ENCODE measurements around the gene SIAH2. TPM values are rescaled to one million over a fixed set of nuclear protein-coding genes. Genes with fewer than 3 reads are reported as not detected.

SIAH2 gene
- total and polyA plus RNA-seq, 2 experiments from 2014 or later = 6.3 to 28.8 TPM

DNA sequence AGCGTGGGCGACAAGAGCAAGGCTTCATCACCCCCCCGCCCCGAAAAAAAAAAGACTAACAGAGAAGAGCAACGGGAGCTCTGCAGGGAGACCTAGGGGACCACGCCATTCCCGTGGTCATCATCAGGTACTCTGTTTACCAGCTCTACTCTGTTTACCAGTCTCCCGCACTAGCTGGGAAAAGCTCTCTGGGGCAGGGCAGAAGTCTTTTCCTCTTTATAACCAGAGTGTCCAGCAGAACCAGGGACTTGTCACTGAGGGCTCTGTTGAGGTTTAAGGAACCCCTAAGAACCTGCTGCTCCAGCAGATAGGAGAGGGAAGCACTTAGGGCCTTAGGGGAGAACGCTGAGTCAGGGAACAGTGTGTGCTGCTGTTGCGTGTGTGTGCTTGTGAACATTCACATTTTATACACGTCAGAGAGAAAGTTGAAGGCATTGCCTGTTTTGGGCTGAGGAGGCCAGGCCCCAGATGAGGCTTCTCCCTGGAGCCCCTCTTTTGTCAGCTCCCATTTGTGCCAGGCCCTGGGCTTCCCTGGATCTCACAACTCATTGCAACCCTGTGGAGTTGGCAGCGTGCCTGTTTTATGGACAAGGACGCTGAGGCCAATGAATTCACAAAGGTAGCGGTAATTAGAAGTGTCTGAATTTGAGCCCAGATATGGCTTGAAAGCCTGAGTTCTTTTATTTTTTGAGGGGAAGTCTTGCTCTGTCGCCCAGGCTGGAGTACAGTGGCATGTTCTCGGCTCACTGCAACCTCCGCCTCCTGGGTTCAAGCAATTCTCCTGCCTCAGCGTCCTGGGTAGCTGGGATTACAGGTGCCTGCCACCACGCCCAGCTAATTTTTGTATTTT, 35.1 kb downstream of the SIAH2 start:
- Histone ChIP-seq H4K20me1 (replicated peaks; ENCODE audit: insufficient read depth) (no peaks in the 10 kb centered on the region), H3K4me1 (ENCODE audit: insufficient read depth) (no peaks in the 10 kb centered on the region), H3K79me2 (replicated peaks; ENCODE audit: insufficient read depth) (no peaks in the 10 kb centered on the region), H3K4me2 (no peak overlapping the region), H3K27ac (ENCODE audit: low read depth) (no peak overlapping the region), H2AFZ (no peak overlapping the region), H3K9me2 (ENCODE audit: insufficient read depth) (no peaks in the 10 kb centered on the region), H3F3A (replicated peaks; ENCODE audit: low read depth) (no peaks in the 10 kb centered on the region), H3K4me3 (no peak overlapping the region), H3K27me3 (ENCODE audit: insufficient read depth) (no peaks in the 10 kb centered on the region), H3K36me3 (ENCODE audit: insufficient read depth) (no peaks in the 10 kb centered on the region)
- Mint-ChIP-seq H3K36me3 (ENCODE audit: low read depth) (no peaks in the 10 kb centered on the region), H3K27me3 (ENCODE audit: insufficient read depth, low read depth, poor library complexity) (peaks cover 3% of the 10 kb centered on the region), H3K4me3 (no peak overlapping the region), H3K27ac (no peak overlapping the region; the same call in 1 of the 2 replicates), H3K4me1 (no peaks in the 10 kb centered on the region), H3K9me3 (no peaks in the 10 kb centered on the region)
- no peak for DNase-seq (ENCODE audit: low spot score)
- no peak for ATAC-seq
- TF ChIP-seq ZNF114 (CRISPR knock-in tag; IDR thresholded peaks at IDR 0.05) (no peak), CREB1 (CRISPR knock-in tag; IDR thresholded peaks at IDR 0.05; ENCODE audit: low read depth) (no peak), EZH2 (IDR thresholded peaks at IDR 0.05; ENCODE audit: low read depth, unreplicated experiment) (no peak), EZH2phosphoT487 (IDR thresholded peaks at IDR 0.05; ENCODE audit: unreplicated experiment) (no peak), ZNF331 (CRISPR knock-in tag; IDR thresholded peaks at IDR 0.05; ENCODE audit: low read depth) (no peak), POLR2AphosphoS5 (IDR thresholded peaks at IDR 0.05; ENCODE audit: low read depth) (no peak), NANOG (IDR thresholded peaks at IDR 0.05; ENCODE audit: borderline replicate concordance) (no peak), JUNB (IDR thresholded peaks at IDR 0.05; ENCODE audit: unreplicated experiment) (no peak), STAT1 (IDR thresholded peaks at IDR 0.05; ENCODE audit: unreplicated experiment) (no peak)
- TF ChIP-seq, protein P1, sequence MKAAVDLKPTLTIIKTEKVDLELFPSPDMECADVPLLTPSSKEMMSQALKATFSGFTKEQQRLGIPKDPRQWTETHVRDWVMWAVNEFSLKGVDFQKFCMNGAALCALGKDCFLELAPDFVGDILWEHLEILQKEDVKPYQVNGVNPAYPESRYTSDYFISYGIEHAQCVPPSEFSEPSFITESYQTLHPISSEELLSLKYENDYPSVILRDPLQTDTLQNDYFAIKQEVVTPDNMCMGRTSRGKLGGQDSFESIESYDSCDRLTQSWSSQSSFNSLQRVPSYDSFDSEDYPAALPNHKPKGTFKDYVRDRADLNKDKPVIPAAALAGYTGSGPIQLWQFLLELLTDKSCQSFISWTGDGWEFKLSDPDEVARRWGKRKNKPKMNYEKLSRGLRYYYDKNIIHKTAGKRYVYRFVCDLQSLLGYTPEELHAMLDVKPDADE (IDR thresholded peaks at IDR 0.05) = no peak
- TF ChIP-seq, protein P2, sequence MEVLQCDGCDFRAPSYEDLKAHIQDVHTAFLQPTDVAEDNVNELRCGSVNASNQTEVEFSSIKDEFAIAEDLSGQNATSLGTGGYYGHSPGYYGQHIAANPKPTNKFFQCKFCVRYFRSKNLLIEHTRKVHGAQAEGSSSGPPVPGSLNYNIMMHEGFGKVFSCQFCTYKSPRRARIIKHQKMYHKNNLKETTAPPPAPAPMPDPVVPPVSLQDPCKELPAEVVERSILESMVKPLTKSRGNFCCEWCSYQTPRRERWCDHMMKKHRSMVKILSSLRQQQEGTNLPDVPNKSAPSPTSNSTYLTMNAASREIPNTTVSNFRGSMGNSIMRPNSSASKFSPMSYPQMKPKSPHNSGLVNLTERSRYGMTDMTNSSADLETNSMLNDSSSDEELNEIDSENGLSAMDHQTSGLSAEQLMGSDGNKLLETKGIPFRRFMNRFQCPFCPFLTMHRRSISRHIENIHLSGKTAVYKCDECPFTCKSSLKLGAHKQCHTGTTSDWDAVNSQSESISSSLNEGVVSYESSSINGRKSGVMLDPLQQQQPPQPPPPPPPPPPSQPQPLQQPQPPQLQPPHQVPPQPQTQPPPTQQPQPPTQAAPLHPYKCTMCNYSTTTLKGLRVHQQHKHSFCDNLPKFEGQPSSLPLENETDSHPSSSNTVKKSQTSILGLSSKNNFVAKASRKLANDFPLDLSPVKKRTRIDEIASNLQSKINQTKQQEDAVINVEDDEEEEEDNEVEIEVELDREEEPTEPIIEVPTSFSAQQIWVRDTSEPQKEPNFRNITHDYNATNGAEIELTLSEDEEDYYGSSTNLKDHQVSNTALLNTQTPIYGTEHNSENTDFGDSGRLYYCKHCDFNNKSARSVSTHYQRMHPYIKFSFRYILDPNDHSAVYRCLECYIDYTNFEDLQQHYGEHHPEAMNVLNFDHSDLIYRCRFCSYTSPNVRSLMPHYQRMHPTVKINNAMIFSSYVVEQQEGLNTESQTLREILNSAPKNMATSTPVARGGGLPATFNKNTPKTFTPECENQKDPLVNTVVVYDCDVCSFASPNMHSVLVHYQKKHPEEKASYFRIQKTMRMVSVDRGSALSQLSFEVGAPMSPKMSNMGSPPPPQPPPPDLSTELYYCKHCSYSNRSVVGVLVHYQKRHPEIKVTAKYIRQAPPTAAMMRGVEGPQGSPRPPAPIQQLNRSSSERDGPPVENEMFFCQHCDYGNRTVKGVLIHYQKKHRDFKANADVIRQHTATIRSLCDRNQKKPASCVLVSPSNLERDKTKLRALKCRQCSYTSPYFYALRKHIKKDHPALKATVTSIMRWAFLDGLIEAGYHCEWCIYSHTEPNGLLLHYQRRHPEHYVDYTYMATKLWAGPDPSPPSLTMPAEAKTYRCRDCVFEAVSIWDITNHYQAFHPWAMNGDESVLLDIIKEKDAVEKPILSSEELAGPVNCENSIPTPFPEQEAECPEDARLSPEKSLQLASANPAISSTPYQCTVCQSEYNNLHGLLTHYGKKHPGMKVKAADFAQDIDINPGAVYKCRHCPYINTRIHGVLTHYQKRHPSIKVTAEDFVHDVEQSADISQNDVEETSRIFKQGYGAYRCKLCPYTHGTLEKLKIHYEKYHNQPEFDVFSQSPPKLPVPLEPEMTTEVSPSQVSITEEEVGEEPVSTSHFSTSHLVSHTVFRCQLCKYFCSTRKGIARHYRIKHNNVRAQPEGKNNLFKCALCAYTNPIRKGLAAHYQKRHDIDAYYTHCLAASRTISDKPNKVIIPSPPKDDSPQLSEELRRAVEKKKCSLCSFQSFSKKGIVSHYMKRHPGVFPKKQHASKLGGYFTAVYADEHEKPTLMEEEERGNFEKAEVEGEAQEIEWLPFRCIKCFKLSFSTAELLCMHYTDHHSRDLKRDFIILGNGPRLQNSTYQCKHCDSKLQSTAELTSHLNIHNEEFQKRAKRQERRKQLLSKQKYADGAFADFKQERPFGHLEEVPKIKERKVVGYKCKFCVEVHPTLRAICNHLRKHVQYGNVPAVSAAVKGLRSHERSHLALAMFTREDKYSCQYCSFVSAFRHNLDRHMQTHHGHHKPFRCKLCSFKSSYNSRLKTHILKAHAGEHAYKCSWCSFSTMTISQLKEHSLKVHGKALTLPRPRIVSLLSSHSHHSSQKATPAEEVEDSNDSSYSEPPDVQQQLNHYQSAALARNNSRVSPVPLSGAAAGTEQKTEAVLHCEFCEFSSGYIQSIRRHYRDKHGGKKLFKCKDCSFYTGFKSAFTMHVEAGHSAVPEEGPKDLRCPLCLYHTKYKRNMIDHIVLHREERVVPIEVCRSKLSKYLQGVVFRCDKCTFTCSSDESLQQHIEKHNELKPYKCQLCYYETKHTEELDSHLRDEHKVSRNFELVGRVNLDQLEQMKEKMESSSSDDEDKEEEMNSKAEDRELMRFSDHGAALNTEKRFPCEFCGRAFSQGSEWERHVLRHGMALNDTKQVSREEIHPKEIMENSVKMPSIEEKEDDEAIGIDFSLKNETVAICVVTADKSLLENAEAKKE (CRISPR knock-in tag; IDR thresholded peaks at IDR 0.05) = no peak
- TF ChIP-seq, protein P3, sequence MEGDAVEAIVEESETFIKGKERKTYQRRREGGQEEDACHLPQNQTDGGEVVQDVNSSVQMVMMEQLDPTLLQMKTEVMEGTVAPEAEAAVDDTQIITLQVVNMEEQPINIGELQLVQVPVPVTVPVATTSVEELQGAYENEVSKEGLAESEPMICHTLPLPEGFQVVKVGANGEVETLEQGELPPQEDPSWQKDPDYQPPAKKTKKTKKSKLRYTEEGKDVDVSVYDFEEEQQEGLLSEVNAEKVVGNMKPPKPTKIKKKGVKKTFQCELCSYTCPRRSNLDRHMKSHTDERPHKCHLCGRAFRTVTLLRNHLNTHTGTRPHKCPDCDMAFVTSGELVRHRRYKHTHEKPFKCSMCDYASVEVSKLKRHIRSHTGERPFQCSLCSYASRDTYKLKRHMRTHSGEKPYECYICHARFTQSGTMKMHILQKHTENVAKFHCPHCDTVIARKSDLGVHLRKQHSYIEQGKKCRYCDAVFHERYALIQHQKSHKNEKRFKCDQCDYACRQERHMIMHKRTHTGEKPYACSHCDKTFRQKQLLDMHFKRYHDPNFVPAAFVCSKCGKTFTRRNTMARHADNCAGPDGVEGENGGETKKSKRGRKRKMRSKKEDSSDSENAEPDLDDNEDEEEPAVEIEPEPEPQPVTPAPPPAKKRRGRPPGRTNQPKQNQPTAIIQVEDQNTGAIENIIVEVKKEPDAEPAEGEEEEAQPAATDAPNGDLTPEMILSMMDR (conservative IDR thresholded peaks at IDR 0.05; ENCODE audit: low read depth in 2 of 2) = no peak
- TF ChIP-seq, protein P4, sequence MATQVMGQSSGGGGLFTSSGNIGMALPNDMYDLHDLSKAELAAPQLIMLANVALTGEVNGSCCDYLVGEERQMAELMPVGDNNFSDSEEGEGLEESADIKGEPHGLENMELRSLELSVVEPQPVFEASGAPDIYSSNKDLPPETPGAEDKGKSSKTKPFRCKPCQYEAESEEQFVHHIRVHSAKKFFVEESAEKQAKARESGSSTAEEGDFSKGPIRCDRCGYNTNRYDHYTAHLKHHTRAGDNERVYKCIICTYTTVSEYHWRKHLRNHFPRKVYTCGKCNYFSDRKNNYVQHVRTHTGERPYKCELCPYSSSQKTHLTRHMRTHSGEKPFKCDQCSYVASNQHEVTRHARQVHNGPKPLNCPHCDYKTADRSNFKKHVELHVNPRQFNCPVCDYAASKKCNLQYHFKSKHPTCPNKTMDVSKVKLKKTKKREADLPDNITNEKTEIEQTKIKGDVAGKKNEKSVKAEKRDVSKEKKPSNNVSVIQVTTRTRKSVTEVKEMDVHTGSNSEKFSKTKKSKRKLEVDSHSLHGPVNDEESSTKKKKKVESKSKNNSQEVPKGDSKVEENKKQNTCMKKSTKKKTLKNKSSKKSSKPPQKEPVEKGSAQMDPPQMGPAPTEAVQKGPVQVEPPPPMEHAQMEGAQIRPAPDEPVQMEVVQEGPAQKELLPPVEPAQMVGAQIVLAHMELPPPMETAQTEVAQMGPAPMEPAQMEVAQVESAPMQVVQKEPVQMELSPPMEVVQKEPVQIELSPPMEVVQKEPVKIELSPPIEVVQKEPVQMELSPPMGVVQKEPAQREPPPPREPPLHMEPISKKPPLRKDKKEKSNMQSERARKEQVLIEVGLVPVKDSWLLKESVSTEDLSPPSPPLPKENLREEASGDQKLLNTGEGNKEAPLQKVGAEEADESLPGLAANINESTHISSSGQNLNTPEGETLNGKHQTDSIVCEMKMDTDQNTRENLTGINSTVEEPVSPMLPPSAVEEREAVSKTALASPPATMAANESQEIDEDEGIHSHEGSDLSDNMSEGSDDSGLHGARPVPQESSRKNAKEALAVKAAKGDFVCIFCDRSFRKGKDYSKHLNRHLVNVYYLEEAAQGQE (IDR thresholded peaks at IDR 0.05; ENCODE audit: unreplicated experiment) = no peak
